ENCODE results near the gene KRT14.

- TF ChIP-seq SIN3A (IDR thresholded peaks at IDR 0.05; ENCODE audit: borderline replicate concordance, insufficient read depth, low read depth, low read length) (no peak), CTCF (IDR thresholded peaks at IDR 0.05) (no peak)
Measured at GRCh38 chr17:41575336-41575735, 11.4 kb downstream of the KRT14 start.

Data from Panc1 (cell line).